Osteocyte (in vitro differentiated cells): ENCODE results near the gene SLC26A2. TPM values are rescaled to one million over a fixed set of nuclear protein-coding genes. Genes with fewer than 3 reads are reported as not detected.

Experiments used
- DNase-seq: peaks from one replicate; pipeline ENCODE4 v3.0.0; 2021; ENCODE audit warnings: mixed read lengths; ENCODE audit not compliant: unreplicated experiment; ENCODE audit errors: extremely low spot score
- H3K27ac Mint-ChIP-seq: one replicate; pipeline ENCODE4 v1.8.0; 2021; ENCODE audit warnings: mild to moderate bottlenecking, mixed read lengths; ENCODE audit not compliant: unreplicated experiment
- H3K27me3 Mint-ChIP-seq: one replicate; pipeline ENCODE4 v1.8.0; 2021; ENCODE audit warnings: mixed read lengths; ENCODE audit not compliant: unreplicated experiment
- H3K36me3 Mint-ChIP-seq: one replicate; pipeline ENCODE4 v1.8.0; 2021; ENCODE audit warnings: mixed read lengths; ENCODE audit not compliant: unreplicated experiment
- H3K4me1 Mint-ChIP-seq: one replicate; pipeline ENCODE4 v1.8.0; 2021; ENCODE audit warnings: mixed read lengths; ENCODE audit not compliant: unreplicated experiment
- H3K4me3 Mint-ChIP-seq: one replicate; pipeline ENCODE4 v1.8.0; 2021; ENCODE audit warnings: mild to moderate bottlenecking, moderate library complexity, mixed read lengths; ENCODE audit not compliant: unreplicated experiment
- H3K9me3 Mint-ChIP-seq: one replicate; pipeline ENCODE4 v1.8.0; 2021; ENCODE audit warnings: mixed read lengths; ENCODE audit not compliant: unreplicated experiment
- total RNA-seq: library from RNA; stranded (reverse); gene quantifications from 2 replicates; pipeline ENCODE4 v1.2.1, GENCODE V29; 2021
- TF ChIP-seq, protein P1 (sequence below): fragments of 200-600 bp; sonication (generic); IDR thresholded peaks from 2 replicates; pipeline ENCODE4 v1.5.0; 2021; ENCODE audit warnings: antibody characterized with exemption, mild to moderate bottlenecking, moderate library complexity

Gene SLC26A2
- total RNA-seq, 1 donor from 2014 or later = 39.7 TPM

- no peak overlapping the region for H3K27ac Mint-ChIP-seq
- no peaks in the 10 kb centered on the region for H3K27me3 Mint-ChIP-seq
- H3K9me3 Mint-ChIP-seq = peaks cover 14% of the 10 kb centered on the region
- H3K36me3 Mint-ChIP-seq = peaks cover 80% of the 10 kb centered on the region
- TF ChIP-seq, protein P1, sequence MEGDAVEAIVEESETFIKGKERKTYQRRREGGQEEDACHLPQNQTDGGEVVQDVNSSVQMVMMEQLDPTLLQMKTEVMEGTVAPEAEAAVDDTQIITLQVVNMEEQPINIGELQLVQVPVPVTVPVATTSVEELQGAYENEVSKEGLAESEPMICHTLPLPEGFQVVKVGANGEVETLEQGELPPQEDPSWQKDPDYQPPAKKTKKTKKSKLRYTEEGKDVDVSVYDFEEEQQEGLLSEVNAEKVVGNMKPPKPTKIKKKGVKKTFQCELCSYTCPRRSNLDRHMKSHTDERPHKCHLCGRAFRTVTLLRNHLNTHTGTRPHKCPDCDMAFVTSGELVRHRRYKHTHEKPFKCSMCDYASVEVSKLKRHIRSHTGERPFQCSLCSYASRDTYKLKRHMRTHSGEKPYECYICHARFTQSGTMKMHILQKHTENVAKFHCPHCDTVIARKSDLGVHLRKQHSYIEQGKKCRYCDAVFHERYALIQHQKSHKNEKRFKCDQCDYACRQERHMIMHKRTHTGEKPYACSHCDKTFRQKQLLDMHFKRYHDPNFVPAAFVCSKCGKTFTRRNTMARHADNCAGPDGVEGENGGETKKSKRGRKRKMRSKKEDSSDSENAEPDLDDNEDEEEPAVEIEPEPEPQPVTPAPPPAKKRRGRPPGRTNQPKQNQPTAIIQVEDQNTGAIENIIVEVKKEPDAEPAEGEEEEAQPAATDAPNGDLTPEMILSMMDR = no peak
- no peak for DNase-seq
- peaks cover 2% of the 10 kb centered on the region for H3K4me1 Mint-ChIP-seq
- H3K4me3 Mint-ChIP-seq = no peak overlapping the region
These were observed 53.9 kb downstream of the SLC26A2 start for GRCh38 chr5:150014456-150014855.

- TF ChIP-seq, protein P1 = no peak
- Mint-ChIP-seq H3K27me3 (no peaks in the 10 kb centered on the region), H3K4me1 (peaks cover 10% of the 10 kb centered on the region), H3K4me3 (no peak overlapping the region), H3K9me3 (peaks cover 14% of the 10 kb centered on the region), H3K36me3 (peaks cover 80% of the 10 kb centered on the region), H3K27ac (no peak overlapping the region)
- DNase-seq = no peak
These were observed 54.9 kb downstream of the SLC26A2 start for GRCh38 chr5:150015415-150015814.

GRCh38 chr5:150016537-150016936 is 56.0 kb downstream of the SLC26A2 start:
- Mint-ChIP-seq H3K4me3 (no peak overlapping the region), H3K36me3 (peaks cover 88% of the 10 kb centered on the region), H3K27me3 (no peaks in the 10 kb centered on the region), H3K27ac (no peak overlapping the region), H3K4me1 (peaks cover 18% of the 10 kb centered on the region), H3K9me3 (peaks cover 14% of the 10 kb centered on the region)
- TF ChIP-seq, protein P1 = no peak
- no peak for DNase-seq

DNA sequence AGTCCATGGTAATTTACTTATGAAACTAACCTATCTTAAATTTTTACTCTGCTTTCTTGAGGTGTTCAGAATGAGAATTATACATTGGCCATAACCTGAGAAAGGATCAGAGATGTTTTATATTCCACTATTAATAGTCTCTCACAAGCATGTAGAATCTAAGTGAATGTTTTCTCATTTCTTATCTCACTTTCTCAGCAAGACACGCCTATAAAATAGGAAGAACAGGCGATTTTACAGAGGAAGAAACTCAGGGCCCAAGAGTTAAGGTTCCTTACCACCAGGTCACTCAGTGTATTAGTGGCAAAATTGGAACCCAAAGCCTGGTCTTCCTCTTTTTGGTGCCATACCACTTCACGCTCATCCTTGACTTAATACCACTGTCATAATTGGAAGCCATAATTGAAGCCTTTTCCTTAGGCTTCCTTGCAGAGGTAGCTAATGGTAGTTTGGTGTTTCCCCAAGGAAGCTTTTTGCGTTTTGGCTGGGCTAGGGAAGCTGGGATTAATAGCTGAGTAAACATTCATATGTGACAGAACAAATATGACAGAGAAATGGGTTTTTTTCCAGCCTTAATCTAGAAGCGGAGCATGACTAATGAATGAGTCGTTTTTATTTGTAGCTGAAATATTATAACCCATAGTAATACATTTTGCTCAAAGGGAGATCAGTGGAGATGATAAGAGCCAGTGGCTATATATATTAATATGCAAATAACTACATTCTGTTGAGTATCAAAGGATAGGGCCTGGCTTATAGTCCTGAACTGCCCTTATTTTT is 56.9 kb downstream of the SLC26A2 start:
- H3K4me1 Mint-ChIP-seq = peaks cover 27% of the 10 kb centered on the region
- DNase-seq = no peak
- H3K9me3 Mint-ChIP-seq = peaks cover 14% of the 10 kb centered on the region
- no peak overlapping the region for H3K27ac Mint-ChIP-seq
- TF ChIP-seq, protein P1 = no peak
- peaks cover 90% of the 10 kb centered on the region for H3K36me3 Mint-ChIP-seq
- H3K4me3 Mint-ChIP-seq = no peak overlapping the region
- no peaks in the 10 kb centered on the region for H3K27me3 Mint-ChIP-seq

GRCh38 chr5:150020249-150020648 is 59.7 kb downstream of the SLC26A2 start:
- Mint-ChIP-seq H3K9me3 (peaks cover 13% of the 10 kb centered on the region), H3K27me3 (no peaks in the 10 kb centered on the region), H3K27ac (peak overlapping the region; percentile 71), H3K4me1 (peaks cover 32% of the 10 kb centered on the region), H3K4me3 (no peak overlapping the region), H3K36me3 (peaks cover 68% of the 10 kb centered on the region)
- TF ChIP-seq, protein P1 = no peak
- DNase-seq = no peak
